Sigmoid colon (tissue), 7 donors: ENCODE measurements around the gene SORCS2. TPM values are rescaled to one million over a fixed set of nuclear protein-coding genes. Genes with fewer than 3 reads are reported as not detected.
A peak's percentile ranks its signal among the peaks of the same experiment; 100 is the strongest.

ENCODE experiments used
- DNase-seq: peaks from one replicate; pipeline ENCODE4 v3.0.0-alpha.2; 2019
- H3K27ac ChIP-seq, 4 donors: fragments of 200-600 bp; sonication (generic); one replicate each; pipeline ENCODE4 v1.5.1; 2016 to 2019; ENCODE audit warnings: mild to moderate bottlenecking in 1 of 4
- H3K27me3 ChIP-seq, 3 donors: fragments of 200-600 bp; sonication (generic); one replicate each; pipeline ENCODE4 v1.5.1; 2019; ENCODE audit warnings: mild to moderate bottlenecking in 1 of 3
- H3K36me3 ChIP-seq, 4 donors: fragments of 200-600 bp; sonication (generic); one replicate each; pipeline ENCODE4 v1.5.1; 2016 to 2019
- H3K4me1 ChIP-seq, 4 donors: fragments of 200-600 bp; sonication (generic); one replicate each; pipeline ENCODE4 v1.5.1; 2017 to 2019
- H3K4me3 ChIP-seq, 4 donors: fragments of 200-600 bp; sonication (generic); one replicate each; pipeline ENCODE4 v1.5.1; 2017 to 2019; ENCODE audit warnings: mild to moderate bottlenecking in 2 of 4, moderate library complexity in 1 of 4
- H3K9me3 ChIP-seq, 4 donors: fragments of 200-600 bp in 3 of 4; sonication (generic) in 3 of 4; one replicate each; pipeline versions ENCODE4 v1.5.1 to v1.6.1; 2013 to 2019
- CTCF ChIP-seq, 4 experiments: fragments of 450-650 bp in 3 of 4; fragments of 200-600 bp in 1 of 4; IDR thresholded peaks; one replicate each; pipeline ENCODE4 v1.5.1; 2016 to 2019; ENCODE audit warnings: antibody characterized with exemption in 4 of 4, mild to moderate bottlenecking in 3 of 4, moderate library complexity in 2 of 4
- EP300 ChIP-seq, 4 donors: sonication (generic); formaldehyde crosslinking; IDR thresholded peaks; one replicate each; pipeline ENCODE4 v1.6.1; 2017; ENCODE audit warnings: antibody characterized with exemption in 4 of 4
- POLR2A ChIP-seq, 2 donors: fragments of 450-650 bp; IDR thresholded peaks; one replicate each; pipeline ENCODE4 v1.6.1; 2016; ENCODE audit warnings: antibody characterized with exemption in 2 of 2, mild to moderate bottlenecking in 2 of 2, moderate library complexity in 2 of 2
- POLR2AphosphoS5 ChIP-seq, 4 donors: sonication (generic); formaldehyde crosslinking; IDR thresholded peaks; one replicate each; pipeline ENCODE4 v1.6.1; 2017; ENCODE audit warnings: antibody characterized with exemption in 4 of 4
- WGBS, 2 donors: extraction: QIAGEN DNeasy Blood & Tissue Kit; methylation state at CpG; one replicate each; pipeline ENCODE4 v1.1.7; 2013; 5-methylcytosine and 5-hydroxymethylcytosine counted together
- intact Hi-C: fragments of 100-400 bp; cut with DNase I; formaldehyde crosslinking; loops from one replicate; pipeline ENCODE4 v1.15.1; 2023
- polyA plus RNA-seq, 3 donors: library from polyadenylated mRNA; stranded (reverse); fragments of 200-250 nt; gene quantifications; one replicate each; pipeline ENCODE4 v1.2.3, GENCODE V29; 2013
- total RNA-seq, 4 donors: library from RNA; depleted of rRNA; stranded (reverse); fragments of >200 nt; gene quantifications; one replicate each; pipeline ENCODE4 v1.1.0, GENCODE V29; 2016
- donor health status: healthy with polysubstance abuse.
- donor health status: Bipolar disorder and iron deficiency.
- donor health status: healthy.

SORCS2 gene
- total and polyA plus RNA-seq, 7 donors = 1.8 to 6.4 (median 3.9) TPM; not detected in 2

- no peak overlapping the region for H3K27ac ChIP-seq
- WGBS, 2 donors = 71 to 79% methylated on average over 16 of the region's 16 CpGs
- H3K27me3 ChIP-seq = no peaks in the 10 kb centered on the region
- no peaks in the 10 kb centered on the region for H3K36me3 ChIP-seq
- H3K4me1 ChIP-seq = peaks cover 0 to 30% (median 17%) of the 10 kb centered on the region in 4 donors
- H3K4me3 ChIP-seq = no peak overlapping the region
- H3K9me3 ChIP-seq = no peaks in the 10 kb centered on the region
- no peak for DNase-seq
- intact Hi-C loops = no loop called here
- no peak for TF ChIP-seq POLR2A (IDR thresholded peaks at IDR 0.05)
- no peak for TF ChIP-seq EP300 (IDR thresholded peaks at IDR 0.05)
- TF ChIP-seq POLR2AphosphoS5 (IDR thresholded peaks at IDR 0.05) = no peak
- no peak for TF ChIP-seq CTCF (IDR thresholded peaks at IDR 0.05)
Measured at GRCh38 chr4:7333024-7333780, 140.9 kb downstream of the SORCS2 start.

GRCh38 chr4:7333801-7334421, 141.6 kb downstream of the SORCS2 start:
- Histone ChIP-seq H3K9me3 (no peaks in the 10 kb centered on the region), H3K4me1 (peaks cover 0 to 25% (median 13%) of the 10 kb centered on the region in 4 donors), H3K27ac (no peak overlapping the region), H3K36me3 (no peaks in the 10 kb centered on the region), H3K4me3 (no peak overlapping the region), H3K27me3 (no peaks in the 10 kb centered on the region)
- TF ChIP-seq POLR2A (IDR thresholded peaks at IDR 0.05) (no peak), POLR2AphosphoS5 (IDR thresholded peaks at IDR 0.05) (no peak), CTCF (IDR thresholded peaks at IDR 0.05) (no peak), EP300 (IDR thresholded peaks at IDR 0.05) (no peak)
- WGBS, 2 donors = 77 to 81% methylated on average over 16 of the region's 16 CpGs
- DNase-seq = no peak
- intact Hi-C loops = loop anchor here (2.0 kb wide), 1 partner anchor 141 kb away; the partner anchor contains the start of gene SORCS2

DNA sequence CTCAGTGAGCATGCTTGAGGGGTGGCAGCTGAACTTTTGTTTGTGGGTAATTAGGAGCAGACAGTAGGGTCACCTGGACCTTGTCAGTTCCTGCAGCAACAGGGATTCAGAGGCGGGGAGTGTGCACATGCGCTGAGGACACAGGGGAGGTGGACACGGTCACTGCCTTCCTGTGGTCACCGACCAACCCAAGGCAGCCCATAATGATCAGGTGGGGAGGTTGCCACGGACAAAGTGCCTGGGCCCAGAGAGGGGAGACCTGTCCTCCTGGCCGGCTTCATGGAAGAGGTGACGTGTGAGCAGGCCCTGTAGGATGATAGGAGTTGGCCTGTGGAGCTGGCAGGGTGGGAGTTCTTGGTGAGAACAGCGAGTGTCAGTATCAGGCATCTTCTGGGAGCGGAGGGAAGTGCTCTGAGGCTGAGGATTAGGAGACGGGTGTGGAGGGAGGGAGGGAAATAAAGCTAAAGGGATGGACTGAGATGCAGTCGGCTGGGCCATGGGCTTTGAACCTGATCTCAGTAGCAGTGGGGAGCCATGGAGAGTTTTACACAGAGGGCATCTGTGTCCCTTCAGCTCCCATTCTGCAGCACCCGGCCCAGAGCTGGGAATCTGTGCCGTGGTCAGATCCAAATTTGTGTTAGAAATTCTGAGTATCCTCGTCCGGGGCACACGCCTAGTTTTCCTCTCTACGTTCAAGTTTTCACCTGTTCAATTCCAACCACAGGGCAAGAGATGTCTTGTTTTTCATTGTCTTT, 142.4 kb downstream of the SORCS2 start:
- H3K4me1 ChIP-seq = peaks cover 0 to 18% (median 10%) of the 10 kb centered on the region in 4 donors
- intact Hi-C loops = loop anchor here (2.0 kb wide), 1 partner anchor 142 kb away; the partner anchor contains the start of gene SORCS2
- H3K4me3 ChIP-seq = no peak overlapping the region
- H3K9me3 ChIP-seq = no peaks in the 10 kb centered on the region
- peak overlapping the region in 1 of 4 donors; percentile 26 for H3K27ac ChIP-seq
- H3K27me3 ChIP-seq = no peaks in the 10 kb centered on the region
- WGBS, 2 donors = 83 to 86% methylated on average over 17 of the region's 17 CpGs
- no peaks in the 10 kb centered on the region for H3K36me3 ChIP-seq
- TF ChIP-seq EP300 (IDR thresholded peaks at IDR 0.05) (no peak), POLR2AphosphoS5 (IDR thresholded peaks at IDR 0.05) (no peak), POLR2A (IDR thresholded peaks at IDR 0.05) (no peak), CTCF (IDR thresholded peaks at IDR 0.05) (no peak)
- DNase-seq = no peak

GRCh38 chr4:7335344-7336066, 143.2 kb downstream of the SORCS2 start:
- Histone ChIP-seq H3K27me3 (no peaks in the 10 kb centered on the region), H3K36me3 (no peaks in the 10 kb centered on the region), H3K9me3 (no peaks in the 10 kb centered on the region), H3K27ac (peak overlapping the region in 2 of 4 donors; percentile 26 to 37), H3K4me1 (peaks cover 0 to 18% (median 10%) of the 10 kb centered on the region in 4 donors), H3K4me3 (no peak overlapping the region)
- DNase-seq = no peak
- no peak for TF ChIP-seq EP300 (IDR thresholded peaks at IDR 0.05)
- peak in 3 of 4 experiments; percentile 37 to 55 (median 47) for TF ChIP-seq CTCF (IDR thresholded peaks at IDR 0.05)
- intact Hi-C loops = loop anchor here (2.0 kb wide), 1 partner anchor 143 kb away; the partner anchor contains the start of gene SORCS2
- 26 to 49% methylated on average over 24 of the region's 24 CpGs for WGBS, 2 donors
